Colon (tissue), 2 donors: ENCODE data around the gene CLDN15.

Source experiments
- FAIRE-seq: peaks from 2 replicates; lab custom pipeline; 2012; peaks lifted over from hg19 to GRCh38; lab: Jason Lieb, UNC
- donor health status: control.
- donor health status: control.

Gene CLDN15

DNA sequence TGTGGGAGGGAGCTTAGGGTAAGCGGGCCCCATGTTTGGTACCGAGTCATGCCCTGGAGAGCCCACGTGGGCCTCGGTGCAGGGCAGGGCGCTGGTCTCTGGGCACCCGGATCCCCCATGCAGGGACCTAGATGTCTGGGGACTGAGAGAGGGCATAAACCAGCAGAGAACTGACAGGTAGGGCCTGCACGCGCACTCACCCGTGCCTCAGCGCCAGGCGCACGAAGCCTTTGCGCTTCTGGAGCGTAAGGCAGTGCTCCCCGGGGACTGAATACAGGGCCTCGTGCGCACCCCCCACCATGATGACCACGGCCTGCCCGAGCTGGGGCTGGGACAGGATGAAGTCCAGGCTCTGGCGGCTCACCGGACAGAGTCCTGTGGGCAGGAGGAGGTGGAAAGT lies 39.6 kb downstream of the CLDN15 start:
- FAIRE-seq = no peak

DNA sequence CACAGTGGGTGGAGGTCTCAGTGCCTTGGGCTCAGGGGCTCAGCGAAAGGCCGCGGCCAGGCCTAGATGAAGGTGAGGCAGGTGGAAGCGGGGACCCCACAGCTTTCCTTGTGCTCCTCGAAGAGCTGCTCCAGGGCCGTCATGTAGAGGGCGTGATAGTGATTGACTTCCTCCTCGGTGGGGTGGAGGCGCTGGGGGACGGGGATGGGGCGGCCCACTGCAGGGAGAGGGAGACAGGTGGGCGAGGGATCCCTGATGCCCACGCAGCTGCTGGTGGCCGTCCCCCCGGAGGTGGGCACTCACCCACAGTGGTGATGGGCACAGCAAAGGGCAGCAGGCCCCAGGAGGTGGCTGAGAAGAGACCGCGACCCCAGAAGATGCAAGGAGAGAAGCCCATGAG lies 41.7 kb downstream of the CLDN15 start:
- FAIRE-seq = no peak

DNA sequence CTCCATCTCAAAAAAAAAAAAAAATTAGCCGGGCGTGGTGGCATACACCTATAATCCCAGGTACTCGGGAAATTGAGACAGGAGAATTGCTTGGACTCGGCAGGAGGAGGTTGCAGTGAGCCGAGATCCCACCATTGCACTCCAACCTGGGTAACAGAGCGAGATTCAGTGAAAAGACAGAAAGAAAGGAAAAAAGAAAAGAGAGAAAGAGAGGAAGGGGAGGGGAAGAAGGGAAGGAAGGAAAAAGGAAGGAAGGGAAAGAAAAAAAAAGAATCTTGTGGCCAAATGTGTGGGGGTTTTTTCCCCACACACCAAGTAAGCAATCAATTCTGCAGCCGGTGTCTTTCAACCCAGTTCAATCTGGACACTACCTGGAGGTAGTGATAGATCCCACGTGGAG lies 48.5 kb downstream of the CLDN15 start:
- no peak for FAIRE-seq

DNA sequence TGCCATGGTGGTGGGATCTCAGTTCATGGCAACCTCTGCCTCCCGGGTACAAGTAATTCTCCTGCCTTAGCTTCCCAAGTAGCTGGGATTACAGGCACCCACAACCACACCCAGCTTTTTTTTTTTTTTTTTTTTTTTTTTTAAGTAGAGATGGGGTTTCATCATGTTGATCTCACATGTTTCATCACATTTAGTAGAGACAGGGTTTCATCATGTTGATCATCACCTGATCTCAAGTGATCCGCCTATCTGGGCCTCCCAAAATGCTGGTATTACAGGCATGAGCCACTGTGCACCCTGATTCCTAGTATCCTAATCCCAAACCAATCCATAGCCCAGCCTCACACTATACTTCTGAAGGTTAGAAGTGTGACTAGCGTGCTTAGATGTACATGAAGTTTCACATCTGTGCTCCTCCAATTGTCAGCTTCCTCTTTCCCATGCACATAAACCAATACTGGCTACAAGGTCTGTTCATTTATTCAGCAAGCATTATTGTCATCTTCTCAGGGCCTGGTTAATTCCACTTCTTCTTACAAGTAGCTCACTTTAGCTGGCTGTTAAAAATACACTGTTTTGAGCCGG lies 50.7 kb downstream of the CLDN15 start:
- FAIRE-seq = no peak

DNA sequence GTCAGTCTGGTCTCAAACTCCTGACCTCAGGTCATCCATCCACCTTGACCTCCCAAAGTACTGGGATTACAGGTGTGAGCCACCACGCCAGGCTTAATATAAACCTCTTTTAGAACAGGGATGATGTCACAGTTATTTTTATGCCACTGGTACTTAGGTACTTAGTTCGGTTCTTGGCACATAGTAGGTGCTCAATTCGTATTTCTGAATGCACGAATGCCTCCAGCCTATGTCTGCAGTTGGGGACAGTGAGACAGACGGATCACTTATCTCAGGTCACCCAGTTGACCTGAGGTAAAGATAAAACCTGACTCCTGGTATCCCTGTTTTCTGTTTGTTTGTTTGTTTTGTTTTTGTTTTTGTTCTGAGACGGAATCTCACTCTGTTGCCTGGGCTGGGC lies 51.4 kb downstream of the CLDN15 start:
- no peak for FAIRE-seq

DNA sequence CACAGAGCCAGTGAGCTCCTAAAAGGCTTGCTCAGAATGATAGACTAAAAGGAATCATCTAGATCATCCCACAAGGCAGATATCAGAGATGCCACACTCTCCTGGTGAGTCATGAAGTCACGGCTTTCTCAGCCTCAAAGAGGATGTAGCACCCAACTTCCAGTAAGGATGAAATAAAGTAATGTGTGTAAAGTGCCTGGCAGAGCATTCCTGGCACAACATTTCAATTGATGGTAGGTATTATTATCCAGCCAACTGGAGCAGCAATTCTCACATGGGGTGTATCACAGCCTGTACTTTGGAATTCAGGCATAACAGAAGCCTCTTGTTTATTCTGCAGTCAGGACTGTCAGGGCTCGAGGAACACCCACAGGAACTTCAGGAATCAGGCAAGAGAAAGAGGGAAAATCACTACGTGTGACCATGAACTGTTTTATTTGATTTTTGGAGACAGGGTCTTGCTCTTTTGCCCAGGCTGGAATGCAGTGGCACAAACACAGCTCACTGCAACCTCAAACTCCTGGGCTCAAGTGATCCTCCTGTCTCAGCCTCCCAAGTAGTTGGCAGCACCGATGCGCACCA lies 52.3 kb downstream of the CLDN15 start:
- no peak for FAIRE-seq
